KMS-11 (cell line): Measurements from ENCODE around the gene OCEL1.

Experiments
- H2AFZ ChIP-seq: fragments of 200-600 bp; sonication (generic); 2 replicates; pipeline ENCODE4 v1.6.1; 2016; ENCODE audit warnings: antibody characterized with exemption, mixed run types, low read depth
- H3K27ac ChIP-seq: fragments of 200-600 bp; sonication (generic); 2 replicates; pipeline ENCODE4 v1.6.1; 2016; ENCODE audit warnings: mild to moderate bottlenecking, mixed run types
- H3K27me3 ChIP-seq: fragments of 200-600 bp; sonication (generic); 2 replicates; pipeline ENCODE4 v1.6.1; 2017; ENCODE audit warnings: mild to moderate bottlenecking, low read depth, mixed run types, moderate library complexity; ENCODE audit not compliant: insufficient read depth
- H3K36me3 ChIP-seq: fragments of 200-600 bp; sonication (generic); 2 replicates; pipeline ENCODE4 v1.6.1; 2017; ENCODE audit warnings: mild to moderate bottlenecking, mixed run types; ENCODE audit not compliant: insufficient read depth
- H3K4me1 ChIP-seq: fragments of 200-600 bp; sonication (generic); 2 replicates; pipeline ENCODE4 v1.6.1; 2016; ENCODE audit warnings: mild to moderate bottlenecking, low read depth, mixed run types; ENCODE audit not compliant: poor library complexity, severe bottlenecking
- H3K4me2 ChIP-seq: fragments of 200-600 bp; sonication (generic); 2 replicates; pipeline ENCODE4 v1.7.0; 2016; ENCODE audit warnings: mild to moderate bottlenecking, mixed run types
- H3K4me3 ChIP-seq: fragments of 200-600 bp; sonication (generic); IDR thresholded peaks from 2 replicates; pipeline ENCODE4 v1.6.1; 2017; ENCODE audit warnings: low read depth, low read length, mixed read lengths; ENCODE audit not compliant: insufficient read depth
- H3K79me2 ChIP-seq: fragments of 200-600 bp; sonication (generic); 2 replicates; pipeline ENCODE4 v1.6.1; 2016; ENCODE audit warnings: low read depth, mixed run types; ENCODE audit not compliant: insufficient read depth
- H3K9ac ChIP-seq: fragments of 200-600 bp; sonication (generic); 2 replicates; pipeline ENCODE4 v1.6.1; 2016; ENCODE audit warnings: mild to moderate bottlenecking, mixed run types
- H4K20me1 ChIP-seq: fragments of 200-600 bp; sonication (generic); 2 replicates; pipeline ENCODE4 v1.6.1; 2016; ENCODE audit warnings: mild to moderate bottlenecking, mixed run types; ENCODE audit not compliant: insufficient read depth
- TF ChIP-seq, protein P1 (sequence below): fragments of 200-600 bp; sonication (generic); conservative IDR thresholded peaks from 2 replicates; pipeline ENCODE4 v1.6.1; 2017; ENCODE audit warnings: low read depth, mild to moderate bottlenecking, antibody characterized with exemption, low read length, moderate library complexity, mixed read lengths

OCEL1 gene

DNA sequence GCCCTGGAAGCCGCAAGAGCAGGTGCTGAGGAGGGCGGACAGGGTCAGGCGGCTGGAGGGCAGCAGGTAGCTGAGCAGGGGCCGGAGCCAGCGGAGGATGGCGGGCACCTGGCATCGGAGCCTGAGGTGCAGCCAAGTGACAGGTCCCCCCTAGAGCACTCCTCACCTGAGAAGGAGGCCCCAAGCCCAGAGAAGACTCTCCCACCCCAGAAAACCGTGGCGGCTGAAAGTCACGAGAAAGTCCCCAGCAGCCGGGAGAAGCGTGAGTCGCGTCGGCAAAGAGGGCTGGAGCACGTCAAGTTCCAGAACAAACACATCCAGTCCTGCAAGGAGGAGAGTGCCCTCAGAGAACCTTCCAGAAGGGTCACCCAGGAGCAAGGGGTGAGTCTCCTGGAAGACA lies 31.4 kb upstream of the OCEL1 start:
- H3K79me2 ChIP-seq = no peaks in the 10 kb centered on the region
- H3K4me2 ChIP-seq = no peak overlapping the region
- H3K9ac ChIP-seq = no peak overlapping the region
- H4K20me1 ChIP-seq = no peaks in the 10 kb centered on the region
- TF ChIP-seq, protein P1, sequence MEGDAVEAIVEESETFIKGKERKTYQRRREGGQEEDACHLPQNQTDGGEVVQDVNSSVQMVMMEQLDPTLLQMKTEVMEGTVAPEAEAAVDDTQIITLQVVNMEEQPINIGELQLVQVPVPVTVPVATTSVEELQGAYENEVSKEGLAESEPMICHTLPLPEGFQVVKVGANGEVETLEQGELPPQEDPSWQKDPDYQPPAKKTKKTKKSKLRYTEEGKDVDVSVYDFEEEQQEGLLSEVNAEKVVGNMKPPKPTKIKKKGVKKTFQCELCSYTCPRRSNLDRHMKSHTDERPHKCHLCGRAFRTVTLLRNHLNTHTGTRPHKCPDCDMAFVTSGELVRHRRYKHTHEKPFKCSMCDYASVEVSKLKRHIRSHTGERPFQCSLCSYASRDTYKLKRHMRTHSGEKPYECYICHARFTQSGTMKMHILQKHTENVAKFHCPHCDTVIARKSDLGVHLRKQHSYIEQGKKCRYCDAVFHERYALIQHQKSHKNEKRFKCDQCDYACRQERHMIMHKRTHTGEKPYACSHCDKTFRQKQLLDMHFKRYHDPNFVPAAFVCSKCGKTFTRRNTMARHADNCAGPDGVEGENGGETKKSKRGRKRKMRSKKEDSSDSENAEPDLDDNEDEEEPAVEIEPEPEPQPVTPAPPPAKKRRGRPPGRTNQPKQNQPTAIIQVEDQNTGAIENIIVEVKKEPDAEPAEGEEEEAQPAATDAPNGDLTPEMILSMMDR = no peak
- H3K4me1 ChIP-seq = no peaks in the 10 kb centered on the region
- H2AFZ ChIP-seq = no peak overlapping the region
- no peak overlapping the region for H3K4me3 ChIP-seq
- no peaks in the 10 kb centered on the region for H3K27me3 ChIP-seq
- H3K36me3 ChIP-seq = no peaks in the 10 kb centered on the region
- H3K27ac ChIP-seq = no peak overlapping the region

DNA sequence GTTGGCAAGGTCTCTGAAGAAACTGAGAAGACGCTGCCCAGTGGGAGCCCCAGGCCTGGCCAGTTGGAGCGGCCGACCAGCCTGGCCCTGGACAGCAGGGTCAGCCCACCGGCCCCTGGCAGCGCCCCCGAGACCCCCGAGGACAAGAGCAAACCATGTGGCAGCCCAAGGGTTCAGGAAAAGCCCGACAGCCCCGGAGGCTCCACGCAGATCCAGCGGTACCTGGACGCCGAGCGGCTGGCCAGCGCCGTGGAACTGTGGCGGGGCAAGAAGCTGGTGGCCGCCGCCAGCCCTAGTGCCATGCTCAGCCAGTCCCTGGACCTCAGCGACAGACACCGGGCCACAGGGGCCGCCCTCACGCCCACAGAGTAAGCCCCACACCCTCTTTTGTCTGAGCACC lies 30.9 kb upstream of the OCEL1 start:
- no peaks in the 10 kb centered on the region for H3K4me1 ChIP-seq
- H3K79me2 ChIP-seq = no peaks in the 10 kb centered on the region
- no peaks in the 10 kb centered on the region for H4K20me1 ChIP-seq
- no peak overlapping the region for H2AFZ ChIP-seq
- no peak overlapping the region for H3K27ac ChIP-seq
- H3K36me3 ChIP-seq = no peaks in the 10 kb centered on the region
- no peak overlapping the region for H3K4me2 ChIP-seq
- no peaks in the 10 kb centered on the region for H3K27me3 ChIP-seq
- no peak overlapping the region for H3K9ac ChIP-seq
- H3K4me3 ChIP-seq = no peak overlapping the region
- TF ChIP-seq, protein P1 = no peak

DNA sequence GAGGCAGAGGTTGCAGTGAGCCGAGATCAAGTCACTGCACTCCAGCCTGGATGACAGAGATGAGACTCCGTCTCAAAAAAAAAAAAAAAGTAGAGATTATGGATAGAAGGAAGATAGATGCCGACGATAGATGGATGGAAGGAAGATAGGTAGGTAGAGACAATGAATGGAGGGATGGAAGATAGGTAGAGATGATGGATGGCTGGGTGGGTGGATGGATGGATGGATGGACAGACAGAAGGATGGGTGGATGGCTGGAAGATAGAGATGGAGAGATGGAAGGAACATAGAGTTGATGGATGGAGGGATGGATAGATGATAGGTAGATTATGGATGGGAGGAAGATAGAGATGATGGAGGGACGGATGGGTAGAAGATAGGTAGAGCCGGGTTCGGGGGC lies 29.4 kb upstream of the OCEL1 start:
- H3K4me1 ChIP-seq = no peaks in the 10 kb centered on the region

DNA sequence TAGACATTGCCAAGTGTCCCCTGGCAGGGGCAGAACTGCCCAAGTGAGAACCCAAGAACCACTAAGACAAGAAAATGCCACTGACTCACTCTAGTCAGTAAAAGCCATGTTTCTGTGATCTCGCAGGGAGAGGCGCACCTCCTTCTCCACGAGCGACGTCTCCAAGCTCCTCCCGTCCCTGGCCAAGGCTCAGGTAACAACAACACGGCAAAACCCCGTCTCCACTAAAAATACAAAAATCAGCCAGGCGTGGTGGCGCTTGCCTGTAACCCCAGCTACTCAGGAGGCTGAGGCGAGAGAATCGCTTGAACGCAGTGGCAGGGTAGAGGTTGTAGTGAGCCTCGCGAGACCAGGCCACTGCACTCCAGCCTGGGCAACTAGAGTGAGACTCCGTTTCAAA lies 28.4 kb upstream of the OCEL1 start:
- Histone ChIP-seq H3K9ac (no peak overlapping the region), H3K4me3 (no peak overlapping the region), H3K36me3 (no peaks in the 10 kb centered on the region), H3K4me2 (no peak overlapping the region), H3K27me3 (no peaks in the 10 kb centered on the region), H3K27ac (no peak overlapping the region), H3K4me1 (no peaks in the 10 kb centered on the region), H2AFZ (no peak overlapping the region), H3K79me2 (no peaks in the 10 kb centered on the region), H4K20me1 (no peaks in the 10 kb centered on the region)
- TF ChIP-seq, protein P1 = no peak

More for the DNA sequence above, 29.4 kb upstream of the OCEL1 start:
- Histone ChIP-seq H3K27ac (no peak overlapping the region), H3K9ac (no peak overlapping the region), H3K79me2 (no peaks in the 10 kb centered on the region), H4K20me1 (no peaks in the 10 kb centered on the region), H3K4me3 (no peak overlapping the region), H3K27me3 (no peaks in the 10 kb centered on the region), H3K4me2 (no peak overlapping the region), H2AFZ (no peak overlapping the region), H3K36me3 (no peaks in the 10 kb centered on the region)
- TF ChIP-seq, protein P1 = no peak
